NCI-H2227 treated with DMSO at 0.1 percent for 48 hours (cell line): ENCODE results near the gene TCAF2.
"Not testable (repeated sequence)": the region's sequence is repeated elsewhere in the genome, so short reads cannot be mapped to it uniquely, and the experiment has no call there.

Experiments
- DNase-seq: peaks from one replicate; lab custom pipeline; 2025; lab: John Stamatoyannopoulos, UW

The TCAF2 gene

GRCh38 chr7:143620646-143621045 is at the start of gene TCAF2:
TCAF2 (plus strand) TSS chr7:143620974.
- not testable (repeated sequence) for DNase-seq

- DNase-seq: not testable (repeated sequence)
Observed at GRCh38 chr7:143571501-143571900, 49.3 kb upstream of the TCAF2 start, which contains the start of gene CTAGE15. CTAGE15 (plus strand) TSS chr7:143571801; CDS start chr7:143571818, 17 bp downstream.

GRCh38 chr7:143588183-143588582 is 32.6 kb upstream of the TCAF2 start:
- DNase-seq: not testable (repeated sequence)

DNA sequence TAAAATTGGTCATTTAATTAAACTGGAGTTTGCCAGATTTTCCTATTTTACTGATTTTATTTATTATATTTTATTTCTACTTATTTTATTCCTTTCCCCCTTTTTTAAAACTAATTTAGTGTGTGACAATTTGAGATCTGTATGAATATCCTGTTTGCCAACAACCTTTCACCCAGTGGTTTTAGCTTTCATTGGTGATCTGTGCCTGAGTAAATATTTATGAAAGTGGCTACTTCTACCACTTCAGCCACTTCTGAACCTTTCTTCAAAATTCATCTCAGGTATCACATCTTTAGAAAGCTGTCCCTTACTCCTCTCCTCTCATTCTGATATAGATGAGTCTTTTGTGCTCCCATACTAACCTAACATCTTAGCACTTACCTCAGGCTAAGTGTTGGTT is 30.9 kb upstream of the TCAF2 start:
- DNase-seq: not testable (repeated sequence)

GRCh38 chr7:143598086-143598485 is 22.7 kb upstream of the TCAF2 start:
- not testable (repeated sequence) for DNase-seq

DNA sequence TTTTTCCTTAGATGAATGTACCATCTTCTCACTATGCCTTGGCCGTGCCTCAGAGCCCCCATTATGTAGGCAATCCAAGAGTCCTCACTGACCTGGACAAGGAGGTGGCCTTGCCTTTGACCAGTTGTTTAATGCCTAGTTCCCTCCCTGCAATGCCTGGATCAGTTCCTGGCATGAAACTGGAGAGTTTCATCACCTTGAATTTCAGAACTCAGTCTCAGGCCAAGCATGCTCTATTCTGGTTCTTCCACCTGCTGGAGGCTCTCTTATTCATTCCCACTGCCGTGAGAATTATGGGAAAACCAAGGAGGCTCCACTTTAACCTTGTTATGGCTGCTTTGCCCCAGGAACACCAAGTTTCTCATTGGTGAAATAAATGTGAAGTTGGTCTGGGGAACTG is 17.2 kb upstream of the TCAF2 start:
- not testable (repeated sequence) for DNase-seq

DNA sequence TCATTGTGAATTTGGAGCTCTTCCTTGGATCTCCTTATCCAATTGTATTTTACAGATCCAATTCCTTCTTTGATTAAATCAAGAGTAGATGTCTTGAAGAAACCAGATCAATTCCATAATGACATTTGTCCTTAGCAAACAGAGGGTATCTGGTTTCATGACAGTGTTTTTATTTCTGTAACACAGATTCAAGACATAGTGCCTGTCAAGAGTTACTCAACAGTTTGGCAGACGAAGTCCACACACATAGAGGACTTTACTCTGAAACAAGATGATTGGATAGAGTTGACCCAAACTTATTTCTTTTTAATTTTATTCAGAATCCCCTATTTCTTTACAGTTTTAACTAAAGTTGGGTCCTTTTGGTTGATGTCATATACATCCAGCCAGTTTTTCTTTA is 14.7 kb upstream of the TCAF2 start:
- DNase-seq: not testable (repeated sequence)

- DNase-seq: not testable (repeated sequence)
Observed at GRCh38 chr7:143615545-143615944, 5.2 kb upstream of the TCAF2 start.

- not testable (repeated sequence) for DNase-seq
Observed at GRCh38 chr7:143617204-143617603, 3.6 kb upstream of the TCAF2 start.

- DNase-seq: not testable (repeated sequence)
Observed at GRCh38 chr7:143620058-143620457, 716 bp upstream of the TCAF2 start.

- not testable (repeated sequence) for DNase-seq
Observed at GRCh38 chr7:143621175-143621574, 401 bp downstream of the TCAF2 start.

- DNase-seq: not testable (repeated sequence)
Observed at GRCh38 chr7:143622130-143622529, 1.4 kb downstream of the TCAF2 start.

GRCh38 chr7:143630653-143631052 is 9.9 kb downstream of the TCAF2 start:
- DNase-seq: not testable (repeated sequence)

- DNase-seq: not testable (repeated sequence)
Observed at GRCh38 chr7:143632506-143632905, 11.7 kb downstream of the TCAF2 start.

DNA sequence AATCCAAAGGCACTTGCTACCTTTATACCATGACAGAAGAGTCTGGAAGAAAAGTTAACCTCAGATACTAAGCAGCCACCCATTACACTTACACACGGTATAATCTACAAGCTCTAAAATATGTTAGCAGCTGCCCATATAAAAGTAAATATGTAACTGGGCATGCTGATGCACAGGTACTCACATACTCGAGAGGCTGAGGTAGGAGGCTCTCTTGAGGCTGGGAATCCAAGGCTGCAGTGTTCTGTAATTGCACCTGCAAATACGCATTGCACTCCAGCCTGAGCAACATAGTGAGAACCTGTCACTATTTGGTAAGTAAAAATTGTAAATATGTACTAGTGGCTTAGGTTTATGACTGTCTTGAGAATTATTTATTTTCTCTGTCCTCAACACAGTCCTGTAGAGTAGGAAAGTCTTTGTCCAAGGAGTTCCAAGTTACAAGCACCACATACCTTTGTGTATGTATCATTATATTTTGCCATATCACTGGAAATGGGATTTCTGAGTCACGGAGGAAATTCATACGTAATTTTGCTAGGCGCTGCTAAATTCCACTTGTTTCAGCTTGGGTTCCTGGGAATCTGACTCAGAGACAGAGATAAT is 12.3 kb downstream of the TCAF2 start:
- not testable (repeated sequence) for DNase-seq

DNA sequence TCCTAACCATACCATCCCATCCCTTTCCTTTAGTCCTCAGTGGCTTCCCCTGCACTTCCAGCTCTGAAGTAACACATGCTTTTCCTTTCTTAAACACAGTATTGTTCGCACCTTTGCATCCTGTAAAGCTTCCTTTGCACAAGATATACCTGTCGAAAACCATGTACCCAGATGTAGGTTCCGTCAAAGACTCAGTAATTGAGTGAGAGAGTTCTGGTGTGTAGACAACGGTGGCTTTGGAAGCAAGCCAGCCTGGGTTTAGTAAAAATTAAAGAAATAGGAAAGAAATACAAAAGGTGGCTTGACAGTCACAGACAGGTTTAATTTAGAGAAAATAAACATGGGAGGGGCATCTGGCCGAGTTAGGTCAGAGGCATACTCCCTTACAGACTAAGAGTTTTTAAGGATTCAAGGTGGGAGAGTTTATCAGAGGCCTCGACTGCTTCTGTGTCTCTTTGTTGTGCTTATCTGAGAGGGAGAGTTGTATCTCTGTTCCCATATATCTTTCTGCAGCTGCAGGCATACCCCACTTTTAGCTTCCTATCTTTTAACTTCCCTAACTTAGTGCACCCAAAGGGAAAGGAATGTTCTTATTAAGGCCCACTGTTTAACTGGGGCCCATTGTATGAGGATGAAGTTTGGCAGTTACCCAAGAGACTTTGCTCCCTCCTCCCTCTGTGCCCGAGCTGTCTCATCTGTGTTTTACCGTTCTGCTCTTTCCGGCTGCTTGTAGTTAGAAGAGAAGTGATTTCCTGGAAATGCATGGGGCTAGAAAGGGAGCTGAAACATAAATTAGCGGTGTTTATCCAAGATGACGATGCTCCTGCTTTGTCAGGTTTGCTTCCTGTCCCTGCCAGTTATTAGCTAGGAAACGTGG is 14.8 kb downstream of the TCAF2 start:
- not testable (repeated sequence) for DNase-seq

GRCh38 chr7:143639372-143639771 is 18.6 kb downstream of the TCAF2 start:
- DNase-seq: not testable (repeated sequence)

- DNase-seq: not testable (repeated sequence)
Observed at GRCh38 chr7:143640528-143641189, 19.9 kb downstream of the TCAF2 start.

DNA sequence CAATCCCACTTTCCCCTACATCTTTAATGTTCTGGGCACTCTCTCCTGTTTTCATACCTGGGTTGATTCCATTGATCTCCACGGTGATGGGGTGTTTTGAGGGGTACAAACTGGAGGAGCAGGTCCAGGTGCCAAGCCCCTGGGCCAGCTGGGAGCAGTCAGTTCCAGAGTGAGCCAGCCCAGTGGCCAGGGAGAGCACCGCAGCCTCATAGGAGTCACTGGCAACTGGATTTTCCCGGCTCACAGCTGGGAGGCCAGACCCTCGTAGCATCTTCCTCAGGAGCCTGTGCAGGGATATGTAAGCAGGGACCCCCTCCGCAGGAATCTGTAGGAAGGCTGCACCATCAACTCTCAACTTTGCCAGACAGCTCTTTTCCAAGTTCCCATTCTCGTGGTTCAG is 25.8 kb downstream of the TCAF2 start:
- not testable (repeated sequence) for DNase-seq

DNA sequence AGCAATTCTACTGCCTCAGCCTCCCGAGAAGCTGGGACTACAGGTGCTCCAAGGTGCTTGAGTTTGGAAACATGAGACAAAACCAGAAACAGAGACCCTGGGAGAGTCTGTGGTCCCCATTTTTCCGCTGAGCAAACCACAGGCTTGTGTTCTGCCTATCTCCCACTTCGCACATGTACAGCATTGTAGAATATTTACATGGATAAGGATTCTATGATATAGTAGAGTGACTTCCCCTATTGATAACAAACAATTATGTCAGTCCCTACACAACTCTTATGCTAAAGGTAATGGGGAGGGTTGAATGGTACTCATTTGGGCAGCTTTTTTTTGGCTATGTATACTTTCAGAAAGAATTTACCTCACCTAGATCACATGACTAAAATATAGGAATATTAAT is 29.1 kb downstream of the TCAF2 start:
- not testable (repeated sequence) for DNase-seq

DNA sequence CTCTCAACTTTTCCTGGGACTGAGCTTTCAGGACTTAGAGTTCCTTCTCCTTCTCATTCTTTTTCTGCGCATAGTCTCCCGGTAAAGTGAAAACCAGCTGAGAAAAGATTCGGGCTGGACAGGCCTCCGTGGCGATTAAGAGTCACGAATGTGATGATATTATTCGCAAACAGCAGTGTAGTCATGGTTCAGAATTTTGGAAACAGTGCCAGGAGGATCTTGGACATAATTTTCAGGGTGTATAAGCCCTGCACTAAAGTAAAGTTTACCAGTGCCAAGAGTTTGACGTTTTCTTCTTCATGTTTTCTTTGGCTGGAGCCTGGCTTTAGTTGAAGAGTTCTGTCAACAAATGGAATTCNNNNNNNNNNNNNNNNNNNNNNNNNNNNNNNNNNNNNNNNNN is 29.7 kb downstream of the TCAF2 start:
- not testable (repeated sequence) for DNase-seq
